GM12872 (cell line): ENCODE results near the gene PYM1.

Experiments
- TF ChIP-seq, protein P1 (sequence below): IDR thresholded peaks from 3 replicates; pipeline ENCODE4 v1.5.1; 2011; ENCODE audit warnings: low read depth, mild to moderate bottlenecking, low read length, moderate library complexity; ENCODE audit not compliant: insufficient read depth

The PYM1 gene

GRCh38 chr12:55891310-55891709 is 36.4 kb downstream of the PYM1 start:
- TF ChIP-seq, protein P1, sequence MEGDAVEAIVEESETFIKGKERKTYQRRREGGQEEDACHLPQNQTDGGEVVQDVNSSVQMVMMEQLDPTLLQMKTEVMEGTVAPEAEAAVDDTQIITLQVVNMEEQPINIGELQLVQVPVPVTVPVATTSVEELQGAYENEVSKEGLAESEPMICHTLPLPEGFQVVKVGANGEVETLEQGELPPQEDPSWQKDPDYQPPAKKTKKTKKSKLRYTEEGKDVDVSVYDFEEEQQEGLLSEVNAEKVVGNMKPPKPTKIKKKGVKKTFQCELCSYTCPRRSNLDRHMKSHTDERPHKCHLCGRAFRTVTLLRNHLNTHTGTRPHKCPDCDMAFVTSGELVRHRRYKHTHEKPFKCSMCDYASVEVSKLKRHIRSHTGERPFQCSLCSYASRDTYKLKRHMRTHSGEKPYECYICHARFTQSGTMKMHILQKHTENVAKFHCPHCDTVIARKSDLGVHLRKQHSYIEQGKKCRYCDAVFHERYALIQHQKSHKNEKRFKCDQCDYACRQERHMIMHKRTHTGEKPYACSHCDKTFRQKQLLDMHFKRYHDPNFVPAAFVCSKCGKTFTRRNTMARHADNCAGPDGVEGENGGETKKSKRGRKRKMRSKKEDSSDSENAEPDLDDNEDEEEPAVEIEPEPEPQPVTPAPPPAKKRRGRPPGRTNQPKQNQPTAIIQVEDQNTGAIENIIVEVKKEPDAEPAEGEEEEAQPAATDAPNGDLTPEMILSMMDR = no peak

DNA sequence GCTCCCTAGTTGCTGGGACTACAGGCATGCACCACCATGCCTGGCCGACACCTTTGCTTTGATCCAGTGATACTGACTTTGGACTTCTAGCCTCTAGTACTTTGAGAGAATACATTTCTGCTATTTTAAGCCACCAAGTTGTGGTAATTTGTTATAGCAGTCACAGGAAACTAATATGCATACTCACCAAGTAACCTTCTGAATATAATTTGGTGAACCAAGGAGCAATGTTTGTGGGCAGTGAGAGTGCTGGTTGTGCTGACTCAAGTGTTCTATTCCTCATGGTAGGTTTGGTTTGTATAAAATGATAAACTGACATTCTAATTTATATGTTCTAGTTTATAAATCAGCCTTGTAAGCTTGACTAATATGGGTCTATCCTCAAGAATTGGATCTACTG is 42.6 kb downstream of the PYM1 start:
- TF ChIP-seq, protein P1 = no peak

- TF ChIP-seq, protein P1 = no peak
Measured at GRCh38 chr12:55877824-55878223, 49.9 kb downstream of the PYM1 start.

GRCh38 chr12:55875704-55876467 is 51.8 kb downstream of the PYM1 start:
- TF ChIP-seq, protein P1 = no peak

GRCh38 chr12:55874443-55874842 is 53.3 kb downstream of the PYM1 start:
- TF ChIP-seq, protein P1 = no peak

DNA sequence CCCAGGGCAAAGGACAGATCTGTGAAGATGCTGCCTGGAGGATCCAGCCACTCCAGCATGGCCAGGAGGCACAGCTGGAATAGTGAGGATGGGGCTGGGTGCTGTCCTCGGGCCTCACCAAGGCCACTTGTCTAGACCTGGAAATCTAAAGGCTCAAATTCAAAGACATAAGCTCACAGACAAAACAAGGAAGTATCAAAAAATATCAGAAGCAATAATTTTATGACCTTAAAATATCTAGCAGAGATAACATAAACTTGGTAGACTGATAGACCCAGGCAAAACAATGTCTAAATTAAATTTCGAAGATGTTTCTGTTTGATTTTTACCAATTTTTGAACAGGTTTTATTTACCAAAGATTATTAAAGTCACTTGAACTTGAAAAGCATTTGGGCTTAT is 62.4 kb downstream of the PYM1 start:
- TF ChIP-seq, protein P1 = no peak

GRCh38 chr12:55862286-55862685 is 65.4 kb downstream of the PYM1 start:
- TF ChIP-seq, protein P1 = no peak

DNA sequence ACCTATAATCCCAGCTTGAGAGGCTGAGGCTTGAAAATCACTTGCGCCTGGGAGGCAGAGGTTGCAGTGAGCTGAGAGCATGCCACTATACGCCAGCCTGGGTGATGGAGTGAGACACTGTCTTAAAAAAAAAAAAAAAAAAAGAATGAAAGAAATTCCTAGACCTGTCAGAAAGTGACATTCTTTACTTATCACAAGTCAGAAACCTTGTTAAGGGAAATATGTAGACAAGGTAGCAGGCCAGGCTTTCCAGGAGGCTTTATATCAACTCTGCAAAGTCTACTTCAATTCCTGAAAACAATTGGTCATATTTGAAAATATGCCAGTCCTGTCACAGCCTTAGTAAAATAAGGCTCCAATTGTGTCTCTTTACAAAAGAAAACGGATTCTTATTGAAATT is 65.8 kb downstream of the PYM1 start:
- TF ChIP-seq, protein P1 = no peak
